Measurements from ENCODE around the gene PIEZO1. TPM values are rescaled to one million over a fixed set of nuclear protein-coding genes. Genes with fewer than 3 reads are reported as not detected.

The PIEZO1 gene
- total and polyA plus RNA-seq, 11 donors = 14.2 to 59.7 (median 31.2) TPM

- H3K4me1 ChIP-seq = no peaks in the 10 kb centered on the region
- DNase-seq = no peak
- H3K27me3 ChIP-seq = no peaks in the 10 kb centered on the region
- ATAC-seq = no peak
- H3K9me3 ChIP-seq = no peaks in the 10 kb centered on the region
- H3K27ac ChIP-seq = no peak overlapping the region
- 83 to 89% (median 86%) methylated on average over 12 to 13 of the region's 13 CpGs for WGBS, 4 donors
- intact Hi-C loops (cut with DNase I) = no loop called here
- no peak overlapping the region for H3K4me3 ChIP-seq
- TF ChIP-seq CTCF (IDR thresholded peaks at IDR 0.05) = no peak
- no peak for TF ChIP-seq POLR2A (IDR thresholded peaks at IDR 0.05)
- H3K36me3 ChIP-seq = peaks cover 0 to 32% (median 11%) of the 10 kb centered on the region in 9 donors
Measured at GRCh38 chr16:88831838-88832237, 46.8 kb upstream of the PIEZO1 start.

GRCh38 chr16:88830783-88831182 lies 45.8 kb upstream of the PIEZO1 start:
- Histone ChIP-seq H3K4me1 (no peaks in the 10 kb centered on the region), H3K36me3 (peaks cover 0 to 36% (median 11%) of the 10 kb centered on the region in 9 donors), H3K27ac (no peak overlapping the region), H3K4me3 (no peak overlapping the region), H3K27me3 (no peaks in the 10 kb centered on the region), H3K9me3 (no peaks in the 10 kb centered on the region)
- ATAC-seq = no peak
- intact Hi-C loops (cut with DNase I) = no loop called here
- WGBS, 4 donors = 85 to 94% (median 92%) methylated on average over 11 to 14 of the region's 14 CpGs
- no peak for DNase-seq
- TF ChIP-seq CTCF (IDR thresholded peaks at IDR 0.05) (no peak), POLR2A (IDR thresholded peaks at IDR 0.05) (no peak)

- no peak overlapping the region for H3K27ac ChIP-seq
- TF ChIP-seq CTCF (IDR thresholded peaks at IDR 0.05) = no peak
- no peak for TF ChIP-seq POLR2A (IDR thresholded peaks at IDR 0.05)
- DNase-seq = peak in 1 of 5 donors; percentile 63
- H3K36me3 ChIP-seq = peaks cover 0 to 33% (median 8%) of the 10 kb centered on the region in 9 donors
- H3K4me1 ChIP-seq = no peaks in the 10 kb centered on the region
- ATAC-seq = peak; percentile 8 to 47 (median 26)
- H3K27me3 ChIP-seq = no peaks in the 10 kb centered on the region
- no peak overlapping the region for H3K4me3 ChIP-seq
- intact Hi-C loops (cut with DNase I) = no loop called here
- 63 to 73% (median 70%) methylated on average over 9 to 11 of the region's 11 CpGs for WGBS, 4 donors
- H3K9me3 ChIP-seq = no peaks in the 10 kb centered on the region
Measured at GRCh38 chr16:88830258-88830657, 45.2 kb upstream of the PIEZO1 start.

- no peak for ATAC-seq
- Histone ChIP-seq H3K27me3 (no peaks in the 10 kb centered on the region), H3K27ac (no peak overlapping the region), H3K4me1 (no peaks in the 10 kb centered on the region), H3K9me3 (no peaks in the 10 kb centered on the region), H3K36me3 (peaks cover 0 to 33% (median 4%) of the 10 kb centered on the region in 9 donors), H3K4me3 (no peak overlapping the region)
- 89 to 92% (median 90%) methylated on average over 20 to 24 of the region's 24 CpGs for WGBS, 4 donors
- TF ChIP-seq POLR2A (IDR thresholded peaks at IDR 0.05) = no peak
- TF ChIP-seq CTCF (IDR thresholded peaks at IDR 0.05) = no peak
- DNase-seq = no peak
- intact Hi-C loops (cut with DNase I) = no loop called here
Measured at GRCh38 chr16:88828711-88829110, 43.7 kb upstream of the PIEZO1 start.

Measured in heart left ventricle (tissue), 16 donors.